Stimulated activated CD4-positive, alpha-beta T cell treated with anti-CD3 and anti-CD28 coated beads, TNF-alpha, amount 100 ng/mL, for 48 hours (primary cell): ENCODE results near the gene ARHGAP32.

Source experiments
- DNase-seq, 3 donors: peaks; one replicate each; pipeline ENCODE4 v3.0.0-alpha.2; 2020; ENCODE audit warnings: low read depth in 3 of 3

The ARHGAP32 gene

GRCh38 chr11:129115652-129116586, 76.2 kb downstream of the ARHGAP32 start:
- no peak for DNase-seq

GRCh38 chr11:129109701-129110100, 82.4 kb downstream of the ARHGAP32 start:
- no peak for DNase-seq

- DNase-seq, result no peak
Measured at GRCh38 chr11:129106788-129107187, 85.3 kb downstream of the ARHGAP32 start.

GRCh38 chr11:129102756-129103155, 89.4 kb downstream of the ARHGAP32 start:
- no peak for DNase-seq

DNA sequence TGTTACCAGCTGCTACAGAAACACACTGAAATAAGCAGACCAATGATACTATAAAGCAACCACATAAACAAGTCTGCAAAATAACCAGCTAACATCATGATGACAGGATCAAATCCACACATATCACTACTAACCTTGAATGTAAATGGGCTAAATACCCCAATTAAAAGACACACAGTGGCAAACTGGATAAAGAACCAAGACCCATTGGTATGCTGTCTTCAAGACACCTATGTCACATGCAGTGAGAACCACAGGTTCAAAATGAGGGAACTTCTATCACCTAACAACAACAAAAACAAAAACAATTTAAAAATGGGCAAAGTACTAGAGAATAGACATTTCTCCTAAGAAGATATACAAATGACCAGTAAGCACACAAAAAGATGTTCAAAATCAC, 89.9 kb downstream of the ARHGAP32 start:
- no peak for DNase-seq

- DNase-seq, result no peak
Measured at GRCh38 chr11:129093283-129093682, 98.8 kb downstream of the ARHGAP32 start.

DNA sequence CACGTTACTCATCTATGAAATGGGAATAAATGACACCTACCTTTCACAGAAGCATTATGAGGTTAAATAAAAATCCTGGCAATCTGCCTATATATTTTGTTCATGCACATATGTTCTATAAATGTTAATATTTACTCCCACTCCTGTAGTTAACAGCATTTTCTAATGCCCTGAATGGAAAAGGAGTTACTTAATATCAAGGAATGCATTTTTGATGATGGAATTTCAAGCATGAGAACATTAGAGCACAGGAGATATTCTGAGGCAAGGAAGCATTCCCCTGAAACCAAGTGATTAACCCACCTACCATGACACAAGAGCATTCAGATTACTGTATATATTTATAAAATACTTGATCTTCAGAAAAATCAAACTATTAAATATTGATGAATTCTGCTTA, 102.1 kb downstream of the ARHGAP32 start:
- DNase-seq, result no peak

- no peak for DNase-seq
Measured at GRCh38 chr11:129089279-129089678, 102.8 kb downstream of the ARHGAP32 start.

GRCh38 chr11:129086976-129087375, 105.1 kb downstream of the ARHGAP32 start:
- DNase-seq, result no peak

DNA sequence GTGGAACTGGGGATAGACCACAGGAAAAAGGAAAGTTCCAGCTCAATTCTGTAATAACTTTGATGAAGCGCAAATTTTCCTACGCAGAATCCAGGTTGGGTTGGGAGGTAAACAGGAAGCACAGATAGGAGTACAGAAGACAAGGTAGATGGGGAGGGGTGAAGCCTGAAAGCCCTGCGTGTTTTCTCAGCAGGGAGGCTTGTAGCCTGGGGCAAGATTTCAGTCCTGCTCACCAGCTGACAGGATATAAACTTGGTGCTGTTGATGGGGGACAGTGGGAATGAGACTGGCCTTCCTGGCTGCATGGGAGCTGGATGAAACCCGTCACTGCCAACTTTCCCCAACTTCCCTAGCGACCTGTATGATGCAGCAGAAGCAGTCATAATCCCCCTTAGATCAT, 114.9 kb downstream of the ARHGAP32 start:
- no peak for DNase-seq

DNA sequence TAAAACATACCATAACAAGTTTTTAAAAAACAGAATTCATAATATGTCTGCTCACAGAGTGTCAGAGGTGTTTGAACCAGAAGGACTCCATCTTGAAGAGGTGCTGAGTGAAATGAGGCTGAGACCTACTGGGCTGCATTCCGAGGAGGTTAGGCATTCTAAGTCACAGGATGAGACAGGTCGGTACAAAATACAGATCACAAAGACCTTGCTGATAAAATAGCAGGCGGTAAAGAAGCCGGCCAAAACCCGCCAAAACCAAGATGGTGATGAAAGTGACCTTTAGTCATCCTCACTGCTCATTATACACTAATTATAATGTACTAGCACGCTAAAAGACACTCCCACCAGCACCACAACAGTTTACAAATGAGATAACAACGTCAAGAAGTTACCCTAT, 116.4 kb downstream of the ARHGAP32 start:
- no peak for DNase-seq

GRCh38 chr11:129067454-129067853, 124.7 kb downstream of the ARHGAP32 start:
- DNase-seq, result no peak

- DNase-seq, result no peak
Measured at GRCh38 chr11:129066229-129066628, 125.9 kb downstream of the ARHGAP32 start.

GRCh38 chr11:129063118-129063517, 129.0 kb downstream of the ARHGAP32 start:
- no peak for DNase-seq

- DNase-seq, result no peak
Measured at GRCh38 chr11:129061492-129062230, 130.5 kb downstream of the ARHGAP32 start.

DNA sequence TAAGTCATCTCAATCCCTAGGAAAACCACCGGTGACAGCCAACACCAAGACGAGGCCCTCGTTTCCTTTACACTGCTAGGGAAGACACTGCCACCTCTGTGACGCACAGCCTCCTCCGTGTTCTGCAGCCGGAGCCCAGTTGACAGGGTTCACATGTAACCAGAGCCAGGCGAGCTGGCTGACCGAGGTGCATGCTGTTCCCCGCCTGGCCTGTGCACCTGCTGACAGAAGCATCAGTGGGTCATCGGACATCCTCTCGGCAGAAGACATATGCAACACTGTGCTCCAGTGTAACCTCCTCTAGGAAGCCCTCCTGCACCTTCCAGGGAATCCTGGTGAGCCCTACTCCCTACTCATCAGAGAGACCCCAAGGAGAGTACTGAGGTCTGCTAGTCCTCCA, 135.2 kb downstream of the ARHGAP32 start:
- DNase-seq, result no peak

- DNase-seq, result no peak
Measured at GRCh38 chr11:129055196-129055595, 136.9 kb downstream of the ARHGAP32 start.

DNA sequence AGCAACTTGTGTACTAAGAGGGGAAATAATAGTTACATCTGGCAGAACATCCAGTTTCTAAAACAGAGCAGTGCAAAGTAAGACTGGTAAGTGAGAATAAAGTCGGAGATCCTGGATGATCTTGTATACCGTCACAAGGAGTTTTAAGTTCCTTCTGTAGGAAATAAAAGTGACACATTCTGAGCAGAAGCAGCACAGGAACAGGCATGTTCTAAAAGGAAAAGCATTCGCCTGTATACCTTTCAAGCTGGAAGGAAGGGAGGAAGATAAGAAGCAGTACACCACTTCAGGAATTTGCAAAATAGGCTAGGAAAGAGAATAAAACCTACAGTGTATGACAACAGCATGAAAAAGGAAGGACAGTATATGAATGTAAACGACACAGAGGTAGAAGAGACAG, 143.2 kb downstream of the ARHGAP32 start:
- no peak for DNase-seq

GRCh38 chr11:129045150-129045549, 147.0 kb downstream of the ARHGAP32 start:
- DNase-seq, result no peak

GRCh38 chr11:129042503-129042902, 149.6 kb downstream of the ARHGAP32 start:
- no peak for DNase-seq

DNA sequence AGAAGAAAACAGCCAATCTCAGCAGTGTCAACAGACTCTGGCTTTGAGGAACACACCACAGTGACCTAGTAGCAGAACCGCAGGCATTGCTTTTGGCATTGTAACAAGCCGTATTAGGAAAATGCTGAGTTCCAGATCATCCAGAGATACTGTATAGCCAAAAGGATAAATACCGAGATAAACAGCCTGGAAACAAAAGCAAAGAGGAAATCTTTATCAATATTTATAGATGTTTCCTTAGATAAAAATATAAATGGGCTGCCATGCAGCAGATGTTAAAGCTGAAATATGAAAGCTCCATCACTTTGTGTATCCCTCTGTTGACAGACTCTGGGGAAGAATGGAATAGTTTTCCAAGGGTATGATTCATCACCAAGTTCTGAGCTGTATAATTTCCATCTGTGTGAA, 150.5 kb downstream of the ARHGAP32 start:
- no peak for DNase-seq

DNA sequence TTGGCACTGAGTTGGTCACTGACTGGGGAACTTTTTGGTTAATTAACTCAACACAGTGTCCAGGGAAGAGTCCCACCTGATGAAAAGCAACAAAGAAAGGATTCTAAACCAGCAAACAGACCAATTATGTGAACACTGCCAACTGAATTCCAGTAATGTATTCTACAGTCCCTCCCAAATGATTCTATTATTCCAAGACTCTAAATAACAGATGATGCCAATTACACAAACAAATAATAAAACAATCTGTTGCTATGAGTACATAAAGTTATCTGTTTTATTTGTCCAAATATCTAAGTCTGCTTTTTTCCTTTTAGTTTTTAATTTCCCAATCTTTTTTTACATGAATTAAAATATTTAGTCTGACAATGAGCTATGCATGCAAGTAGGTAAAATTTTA, 151.2 kb downstream of the ARHGAP32 start:
- no peak for DNase-seq

DNA sequence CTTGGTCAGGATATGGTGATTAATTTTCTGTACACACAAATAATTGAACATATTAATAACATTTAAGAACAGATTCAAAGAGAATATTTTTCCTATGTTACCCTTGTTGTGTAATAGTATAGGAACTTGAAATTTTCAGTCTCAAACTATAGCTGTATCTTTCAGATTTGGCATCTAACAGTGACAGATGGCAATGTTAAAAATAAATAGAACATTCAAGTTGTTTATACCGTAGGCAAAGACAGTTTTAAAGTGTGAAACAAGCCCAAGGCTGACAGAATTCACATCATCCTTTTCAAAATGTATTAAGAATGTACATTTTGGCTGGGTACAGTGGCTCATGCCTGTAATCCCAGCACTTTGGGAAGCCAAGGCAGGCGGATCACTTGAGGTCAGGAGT, 156.9 kb downstream of the ARHGAP32 start:
- no peak for DNase-seq
